ENCODE measurements around the gene ITPKA.

DNA sequence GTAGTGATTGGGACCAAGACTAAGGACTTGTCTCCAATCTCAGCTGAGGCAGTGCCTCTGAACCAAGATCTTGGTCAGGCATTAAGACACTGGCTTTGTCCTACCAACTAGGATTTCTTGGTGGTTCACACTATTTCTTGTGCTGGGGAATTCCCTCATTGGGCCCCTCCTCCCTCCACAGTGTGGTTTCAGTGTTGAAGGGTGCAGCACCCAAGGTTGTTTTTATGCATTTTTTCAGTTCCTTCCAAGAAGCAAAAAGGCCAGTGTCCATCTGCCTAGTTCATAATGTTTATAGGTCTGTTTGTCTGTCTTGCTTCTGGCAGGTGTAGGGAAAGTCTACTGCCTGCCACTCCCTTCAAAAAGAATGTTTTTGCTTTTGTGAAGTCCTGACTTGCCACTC is 10.6 kb upstream of the ITPKA start:
- TF ChIP-seq, protein P1, sequence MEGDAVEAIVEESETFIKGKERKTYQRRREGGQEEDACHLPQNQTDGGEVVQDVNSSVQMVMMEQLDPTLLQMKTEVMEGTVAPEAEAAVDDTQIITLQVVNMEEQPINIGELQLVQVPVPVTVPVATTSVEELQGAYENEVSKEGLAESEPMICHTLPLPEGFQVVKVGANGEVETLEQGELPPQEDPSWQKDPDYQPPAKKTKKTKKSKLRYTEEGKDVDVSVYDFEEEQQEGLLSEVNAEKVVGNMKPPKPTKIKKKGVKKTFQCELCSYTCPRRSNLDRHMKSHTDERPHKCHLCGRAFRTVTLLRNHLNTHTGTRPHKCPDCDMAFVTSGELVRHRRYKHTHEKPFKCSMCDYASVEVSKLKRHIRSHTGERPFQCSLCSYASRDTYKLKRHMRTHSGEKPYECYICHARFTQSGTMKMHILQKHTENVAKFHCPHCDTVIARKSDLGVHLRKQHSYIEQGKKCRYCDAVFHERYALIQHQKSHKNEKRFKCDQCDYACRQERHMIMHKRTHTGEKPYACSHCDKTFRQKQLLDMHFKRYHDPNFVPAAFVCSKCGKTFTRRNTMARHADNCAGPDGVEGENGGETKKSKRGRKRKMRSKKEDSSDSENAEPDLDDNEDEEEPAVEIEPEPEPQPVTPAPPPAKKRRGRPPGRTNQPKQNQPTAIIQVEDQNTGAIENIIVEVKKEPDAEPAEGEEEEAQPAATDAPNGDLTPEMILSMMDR (IDR thresholded peaks at IDR 0.05), result no peak
- no peak for TF ChIP-seq POLR2A (IDR thresholded peaks at IDR 0.05)

Measured in breast epithelium (tissue), 3 donors.